ENCODE data around the gene TNK2. TPM values are rescaled to one million over a fixed set of nuclear protein-coding genes. Genes with fewer than 3 reads are reported as not detected.
A peak's percentile ranks its signal among the peaks of the same experiment; 100 is the strongest.
"Not testable (repeated sequence)": the region's sequence is repeated elsewhere in the genome, so short reads cannot be mapped to it uniquely, and the experiment has no call there.

TNK2 gene
- total RNA-seq, 2 donors from 2014 or later: 26.5 to 38.6 TPM

GRCh38 chr3:195867631-195868335 is 40.6 kb downstream of the TNK2 start:
- Histone ChIP-seq H3K4me1 (peaks cover 0 to 15% of the 10 kb centered on the region in 2 donors), H3K4me3 (no peak overlapping the region), H3K36me3 (peaks cover 59% of the 10 kb centered on the region), H3K9me3 (no peaks in the 10 kb centered on the region), H3K27me3 (no peaks in the 10 kb centered on the region), H3K27ac (no peak overlapping the region)
- DNase-seq (ENCODE audit: low spot score): no peak
- TF ChIP-seq CTCF (IDR thresholded peaks at IDR 0.05): no peak

- Histone ChIP-seq H3K27me3 (no peaks in the 10 kb centered on the region), H3K9me3 (no peaks in the 10 kb centered on the region), H3K36me3 (peaks cover 54% of the 10 kb centered on the region), H3K4me1 (peaks cover 0 to 16% of the 10 kb centered on the region in 2 donors), H3K27ac (no peak overlapping the region), H3K4me3 (no peak overlapping the region)
- no peak for TF ChIP-seq CTCF (IDR thresholded peaks at IDR 0.05)
- no peak for DNase-seq (ENCODE audit: low spot score)
Observed at GRCh38 chr3:195866686-195867511, 41.5 kb downstream of the TNK2 start.

- peaks cover 43% of the 10 kb centered on the region for H3K36me3 ChIP-seq
- no peaks in the 10 kb centered on the region for H3K27me3 ChIP-seq
- H3K4me1 ChIP-seq: peaks cover 0 to 16% of the 10 kb centered on the region in 2 donors
- no peak for DNase-seq (ENCODE audit: low spot score)
- H3K27ac ChIP-seq: no peak overlapping the region
- no peak for TF ChIP-seq CTCF (IDR thresholded peaks at IDR 0.05)
- no peak overlapping the region for H3K4me3 ChIP-seq
- H3K9me3 ChIP-seq: no peaks in the 10 kb centered on the region
Observed at GRCh38 chr3:195865752-195866151, 42.6 kb downstream of the TNK2 start.

- peak; percentile 93 to 98 for TF ChIP-seq CTCF (IDR thresholded peaks at IDR 0.05)
- H3K4me1 ChIP-seq: peaks cover 0 to 24% of the 10 kb centered on the region in 2 donors
- H3K9me3 ChIP-seq: no peaks in the 10 kb centered on the region
- peak; percentile 93 for DNase-seq (ENCODE audit: low spot score)
- H3K27me3 ChIP-seq: no peaks in the 10 kb centered on the region
- H3K4me3 ChIP-seq: no peak overlapping the region
- H3K27ac ChIP-seq: peak overlapping the region; percentile 77 to 78
- peaks cover 22% of the 10 kb centered on the region for H3K36me3 ChIP-seq
Observed at GRCh38 chr3:195863121-195864061, 45.0 kb downstream of the TNK2 start.

GRCh38 chr3:195862318-195862717 is 46.0 kb downstream of the TNK2 start:
- H3K4me1 ChIP-seq: peaks cover 0 to 24% of the 10 kb centered on the region in 2 donors
- not testable (repeated sequence) for H3K4me3 ChIP-seq; H3K9me3 ChIP-seq; H3K27ac ChIP-seq; H3K27me3 ChIP-seq; DNase-seq (ENCODE audit: low spot score)
- H3K36me3 ChIP-seq: peaks cover 11% of the 10 kb centered on the region

All from right atrium auricular region (tissue), 2 donors.